ENCODE measurements around the gene PROM1. TPM values are rescaled to one million over a fixed set of nuclear protein-coding genes. Genes with fewer than 3 reads are reported as not detected.

Gene PROM1
- total and polyA plus RNA-seq, 9 of the 15 experiments (the other 6 are each of a cell fraction or from before 2014, with no cell fraction given): 0.05 TPM; not detected in 8

- TF ChIP-seq ZNF407 (IDR thresholded peaks at IDR 0.05; ENCODE audit: low read depth) (no peak), POLR2AphosphoS5 (IDR thresholded peaks at IDR 0.05; ENCODE audit: control insufficient read depth, insufficient read depth, low read depth, low read length) (no peak), ZNF79 (CRISPR knock-in tag; IDR thresholded peaks at IDR 0.05; ENCODE audit: low read depth) (no peak), GTF2E2 (tag; IDR thresholded peaks at IDR 0.05) (no peak), RNF219 (CRISPR knock-in tag; IDR thresholded peaks at IDR 0.05) (no peak)
These were observed at the start of gene PROM1 (continued) for GRCh38 chr4:16083241-16084191.

Data from K562 (cell line).